Mucosa of descending colon (tissue), 3 donors: ENCODE data around the gene RNF214. TPM values are rescaled to one million over a fixed set of nuclear protein-coding genes. Genes with fewer than 3 reads are reported as not detected.
A peak's percentile ranks its signal among the peaks of the same experiment; 100 is the strongest.

Experiments
- ATAC-seq: fragments of 200-7000 bp; cut with Tn5 transposase; one replicate; pipeline ENCODE4 v1.9.1; 2020; ENCODE audit warnings: mild to moderate bottlenecking, moderate library complexity
- DNase-seq, 3 donors: peaks; one replicate each; pipeline ENCODE4 v3.0.0-alpha.2; 2020
- H3K36me3 ChIP-seq: fragments of 200-600 bp; one replicate; pipeline ENCODE4 v1.8.0; 2021; ENCODE audit warnings: low read depth, mild to moderate bottlenecking
- H3K4me1 ChIP-seq: fragments of 200-600 bp; one replicate; pipeline ENCODE4 v1.8.0; 2021; ENCODE audit warnings: low read depth, mild to moderate bottlenecking
- H3K4me3 ChIP-seq: fragments of 200-600 bp; one replicate; pipeline ENCODE4 v1.8.0; 2021; ENCODE audit warnings: mild to moderate bottlenecking
- H3K9me3 ChIP-seq: fragments of 200-600 bp; one replicate; pipeline ENCODE4 v1.8.0; 2021; ENCODE audit warnings: mild to moderate bottlenecking
- CTCF ChIP-seq: fragments of 200-600 bp; IDR thresholded peaks from one replicate; pipeline ENCODE4 v1.8.0; 2022; ENCODE audit warnings: antibody characterized with exemption, mild to moderate bottlenecking
- intact Hi-C, 2 donors: fragments of 100-400 bp; cut with DNase I in 1 of 2; cut with micrococcal nuclease in 1 of 2; formaldehyde crosslinking; loops; one replicate each; pipeline versions ENCODE4 v1.11.0 to v1.11.1; 2022; cut with DNase I, micrococcal nuclease
- total RNA-seq, 3 donors: library from RNA; stranded (reverse); fragmentation: NEBNext Ultra II Directional in 2 of 3; extraction: Animal tissue kit (Norgen Biotek cat#: 25700) in 2 of 3; gene quantifications; one replicate each; pipeline versions ENCODE4 v1.2.1 to v1.2.4, GENCODE V29; 2021 to 2023
- donor health status: DM: no; HTN: no; CAD: no; lungs with moderate emphysema.
- donor health status: DM: no; HTN: no; CAD: no.
- donor health status: DM: no; HTN: yes; CAD: no.

RNF214 gene
- total RNA-seq, 3 donors from 2014 or later: 22.0 to 38.1 (median 25.4) TPM

- no peak for DNase-seq
- ATAC-seq: no peak
- H3K9me3 ChIP-seq: peaks cover 5% of the 10 kb centered on the region
- no peaks in the 10 kb centered on the region for H3K4me1 ChIP-seq
- no peak for TF ChIP-seq CTCF
- no peak overlapping the region for H3K4me3 ChIP-seq
- no peaks in the 10 kb centered on the region for H3K36me3 ChIP-seq
- intact Hi-C loops: no loop called here
Measured at GRCh38 chr11:117273550-117274289, 41.2 kb downstream of the RNF214 start.

DNA sequence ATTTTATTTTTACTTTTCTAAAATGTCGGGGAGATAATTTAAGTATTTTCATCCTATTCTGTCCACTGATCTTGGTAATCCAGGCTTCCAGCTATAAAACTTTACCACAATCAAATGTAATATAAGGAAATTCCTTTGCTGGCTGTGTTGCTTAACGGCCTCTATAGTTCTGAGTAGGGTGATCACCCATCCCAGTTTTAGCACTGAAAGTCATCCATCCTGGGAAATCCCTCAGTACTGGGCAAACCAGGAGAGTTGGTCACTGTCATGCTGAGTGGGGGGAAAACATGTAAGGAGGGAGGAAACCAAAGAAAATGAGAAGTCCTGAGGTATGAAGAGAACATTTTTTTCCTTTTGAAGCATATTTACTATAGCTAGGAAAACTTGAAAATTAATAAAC, 45.9 kb downstream of the RNF214 start:
- ATAC-seq: no peak
- TF ChIP-seq CTCF: no peak
- no peak overlapping the region for H3K4me3 ChIP-seq
- peaks cover 4% of the 10 kb centered on the region for H3K9me3 ChIP-seq
- H3K36me3 ChIP-seq: no peaks in the 10 kb centered on the region
- intact Hi-C loops: no loop called here
- no peaks in the 10 kb centered on the region for H3K4me1 ChIP-seq
- no peak for DNase-seq

DNA sequence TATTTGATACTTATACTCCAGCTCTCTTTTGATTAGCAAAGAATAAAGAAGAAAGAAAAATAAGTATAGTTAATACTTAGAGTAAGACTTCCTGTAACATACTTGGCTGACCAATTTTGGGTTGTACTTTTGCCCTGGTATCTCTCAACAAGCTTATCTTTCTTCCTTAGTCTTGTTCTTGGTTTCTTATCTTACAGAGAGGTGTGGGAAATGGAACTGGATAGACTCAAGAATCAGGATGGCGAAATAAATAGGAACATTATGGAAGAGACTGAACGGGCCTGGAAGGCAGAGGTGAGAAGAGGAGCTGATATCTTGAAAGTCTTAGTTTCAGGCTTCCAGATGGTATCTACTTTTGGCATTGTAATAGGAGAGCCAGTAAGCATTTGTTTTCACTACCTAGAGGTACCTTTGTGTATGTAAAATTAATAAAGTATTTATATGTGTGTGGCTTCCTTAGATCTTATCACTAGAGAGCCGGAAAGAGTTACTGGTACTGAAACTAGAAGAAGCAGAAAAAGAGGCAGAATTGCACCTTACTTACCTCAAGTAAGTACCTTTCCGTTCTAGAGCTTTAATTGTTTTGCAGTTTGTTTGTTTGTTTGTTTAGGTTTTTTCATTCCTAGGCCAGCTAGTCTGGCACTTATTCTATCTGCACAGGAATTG, 47.4 kb downstream of the RNF214 start:
- Histone ChIP-seq H3K9me3 (no peaks in the 10 kb centered on the region), H3K4me3 (no peak overlapping the region), H3K36me3 (no peaks in the 10 kb centered on the region), H3K4me1 (no peaks in the 10 kb centered on the region)
- TF ChIP-seq CTCF: no peak
- peak; percentile 36 for ATAC-seq
- intact Hi-C loops: no loop called here
- DNase-seq: no peak

GRCh38 chr11:117281159-117281558, 48.7 kb downstream of the RNF214 start:
- Histone ChIP-seq H3K4me1 (no peaks in the 10 kb centered on the region), H3K9me3 (no peaks in the 10 kb centered on the region), H3K4me3 (no peak overlapping the region), H3K36me3 (no peaks in the 10 kb centered on the region)
- no peak for DNase-seq
- peak; percentile 26 for ATAC-seq
- intact Hi-C loops: no loop called here
- TF ChIP-seq CTCF: no peak

GRCh38 chr11:117281869-117282268, 49.4 kb downstream of the RNF214 start:
- ATAC-seq (no peak), DNase-seq (no peak)
- no peak for TF ChIP-seq CTCF
- Histone ChIP-seq H3K9me3 (no peaks in the 10 kb centered on the region), H3K4me1 (no peaks in the 10 kb centered on the region), H3K36me3 (no peaks in the 10 kb centered on the region), H3K4me3 (no peak overlapping the region)
- intact Hi-C loops: no loop called here
